NCI-H1092 treated with DMSO at 0.1 percent for 48 hours (cell line): ENCODE data around the gene INO80B.
"Not testable (repeated sequence)": the region's sequence is repeated elsewhere in the genome, so short reads cannot be mapped to it uniquely, and the experiment has no call there.

Source experiments
- DNase-seq: peaks from one replicate; lab custom pipeline; 2025; lab: John Stamatoyannopoulos, UW

INO80B gene

GRCh38 chr2:74450570-74451190 lies 4.2 kb upstream of the INO80B start:
- DNase-seq = no peak

- no peak for DNase-seq
Observed at GRCh38 chr2:74457129-74457548, 2.3 kb downstream of the INO80B start.

- peak; percentile 74 for DNase-seq
Observed at GRCh38 chr2:74457549-74458131, 2.8 kb downstream of the INO80B start.

- DNase-seq = peak; percentile 98
Observed at GRCh38 chr2:74458132-74458937, 3.4 kb downstream of the INO80B start, which contains the start of gene WBP1. Gene WBP1 (plus strand): TSS chr2:74458438. CDS start chr2:74458603, 165 bp downstream.

GRCh38 chr2:74458938-74459363 lies 4.1 kb downstream of the INO80B start:
- no peak for DNase-seq

GRCh38 chr2:74459503-74460118 lies 4.7 kb downstream of the INO80B start:
- not testable (repeated sequence) for DNase-seq

- DNase-seq = not testable (repeated sequence)
Observed at GRCh38 chr2:74460187-74460586, 5.3 kb downstream of the INO80B start.

- no peak for DNase-seq
Observed at GRCh38 chr2:74461187-74462053, 6.5 kb downstream of the INO80B start.

GRCh38 chr2:74462054-74462785 lies 7.3 kb downstream of the INO80B start:
- DNase-seq = no peak

- no peak for DNase-seq
Observed at GRCh38 chr2:74462786-74463105, 7.9 kb downstream of the INO80B start.

- no peak for DNase-seq
Observed at GRCh38 chr2:74464406-74464805, 9.5 kb downstream of the INO80B start.

- not testable (repeated sequence) for DNase-seq
Observed at GRCh38 chr2:74470742-74471141, 15.9 kb downstream of the INO80B start.

GRCh38 chr2:74471332-74472065 lies 16.6 kb downstream of the INO80B start:
- no peak for DNase-seq

- peak; percentile 86 for DNase-seq
Observed at GRCh38 chr2:74472086-74472944, 17.4 kb downstream of the INO80B start, which contains the start of gene MRPL53. Gene MRPL53 (minus strand): TSS chr2:74472680. CDS start chr2:74472660, 20 bp downstream.

GRCh38 chr2:74472945-74473258 lies 18.0 kb downstream of the INO80B start:
- no peak for DNase-seq

GRCh38 chr2:74474481-74474880 lies 19.6 kb downstream of the INO80B start:
- DNase-seq = no peak

- DNase-seq = no peak
Observed at GRCh38 chr2:74474899-74475298, 20.0 kb downstream of the INO80B start.

GRCh38 chr2:74481431-74481830 lies 26.5 kb downstream of the INO80B start:
- no peak for DNase-seq
